ENCODE measurements around the gene ISG20.
"Not testable (repeated sequence)": the region's sequence is repeated elsewhere in the genome, so short reads cannot be mapped to it uniquely, and the experiment has no call there.

The ISG20 gene

GRCh38 chr15:88618686-88619085, 20.1 kb upstream of the ISG20 start:
- no peak for DNase-seq (ENCODE audit: low read depth, low spot score)

GRCh38 chr15:88619796-88620195, 19.0 kb upstream of the ISG20 start:
- DNase-seq (ENCODE audit: low read depth, low spot score), result no peak

GRCh38 chr15:88620995-88621772, 17.6 kb upstream of the ISG20 start, which contains the start of gene AEN:
Gene AEN, plus strand, starts transcription at chr15:88621340. Its CDS starts 4,870 bp downstream, at chr15:88626210.
- peak; percentile 90 for DNase-seq (ENCODE audit: low read depth, low spot score)

- no peak for DNase-seq (ENCODE audit: low read depth, low spot score)
These were observed 16.8 kb upstream of the ISG20 start for GRCh38 chr15:88621789-88622604.

- no peak for DNase-seq (ENCODE audit: low read depth, low spot score)
These were observed 16.2 kb upstream of the ISG20 start for GRCh38 chr15:88622605-88622975.

- no peak for DNase-seq (ENCODE audit: low read depth, low spot score)
These were observed 15.8 kb upstream of the ISG20 start for GRCh38 chr15:88623061-88623460.

- no peak for DNase-seq (ENCODE audit: low read depth, low spot score)
These were observed 15.2 kb upstream of the ISG20 start for GRCh38 chr15:88623632-88624031.

GRCh38 chr15:88624156-88624970, 14.5 kb upstream of the ISG20 start:
- DNase-seq (ENCODE audit: low read depth, low spot score), result no peak

- DNase-seq (ENCODE audit: low read depth, low spot score), result no peak
These were observed 13.8 kb upstream of the ISG20 start for GRCh38 chr15:88624971-88625490.

- no peak for DNase-seq (ENCODE audit: low read depth, low spot score)
These were observed 12.7 kb upstream of the ISG20 start for GRCh38 chr15:88625943-88626741.

- peak; percentile 70 for DNase-seq (ENCODE audit: low read depth, low spot score)
These were observed 11.4 kb upstream of the ISG20 start for GRCh38 chr15:88627463-88627862.

- DNase-seq (ENCODE audit: low read depth, low spot score), result no peak
These were observed 10.7 kb upstream of the ISG20 start for GRCh38 chr15:88628018-88628654.

- DNase-seq (ENCODE audit: low read depth, low spot score), result no peak
These were observed 9.7 kb upstream of the ISG20 start for GRCh38 chr15:88629071-88629470.

GRCh38 chr15:88630141-88630721, 8.6 kb upstream of the ISG20 start:
- DNase-seq (ENCODE audit: low read depth, low spot score), result no peak

- no peak for DNase-seq (ENCODE audit: low read depth, low spot score)
These were observed 7.9 kb upstream of the ISG20 start for GRCh38 chr15:88630798-88631463.

GRCh38 chr15:88631464-88632028, 7.3 kb upstream of the ISG20 start:
- no peak for DNase-seq (ENCODE audit: low read depth, low spot score)

- not testable (repeated sequence) for DNase-seq (ENCODE audit: low read depth, low spot score)
These were observed 6.0 kb upstream of the ISG20 start for GRCh38 chr15:88632797-88633196.

- no peak for DNase-seq (ENCODE audit: low read depth, low spot score)
These were observed 4.4 kb upstream of the ISG20 start for GRCh38 chr15:88634449-88634848.

- no peak for DNase-seq (ENCODE audit: low read depth, low spot score)
These were observed 3.5 kb upstream of the ISG20 start for GRCh38 chr15:88635318-88635717.
